Loucy (cell line): Measurements from ENCODE around the gene LTBR.

Experiments used
- H2AFZ ChIP-seq: fragments of 200-600 bp; sonication (generic); 2 replicates; pipeline ENCODE4 v1.6.0; 2016; ENCODE audit warnings: antibody characterized with exemption, mild to moderate bottlenecking, low read length, moderate library complexity
- H3F3A ChIP-seq: fragments of 200-600 bp; 2 replicates; pipeline ENCODE4 v1.6.0; 2016; ENCODE audit warnings: antibody characterized with exemption, low read depth, mild to moderate bottlenecking
- H3K27me3 ChIP-seq: fragments of 200-600 bp; sonication (generic); 2 replicates; pipeline ENCODE4 v1.6.1; 2014; ENCODE audit warnings: low read length, mild to moderate bottlenecking; ENCODE audit not compliant: insufficient read depth, poor library complexity, severe bottlenecking
- H3K36me3 ChIP-seq: fragments of 200-600 bp; sonication (generic); 2 replicates; pipeline ENCODE4 v1.6.1; 2016; ENCODE audit warnings: low read length; ENCODE audit not compliant: insufficient read depth
- H3K4me1 ChIP-seq: fragments of 200-600 bp; sonication (generic); 2 replicates; pipeline ENCODE4 v1.5.1; 2014; ENCODE audit warnings: low read length, mild to moderate bottlenecking; ENCODE audit not compliant: insufficient read depth, poor library complexity, severe bottlenecking
- H3K4me2 ChIP-seq: fragments of 200-600 bp; sonication (generic); 2 replicates; pipeline ENCODE4 v1.6.0; 2014; ENCODE audit warnings: antibody characterized with exemption, low read length, low read depth, mild to moderate bottlenecking; ENCODE audit not compliant: poor library complexity, severe bottlenecking
- H3K4me3 ChIP-seq: fragments of 200-600 bp; sonication (generic); 2 replicates; pipeline ENCODE4 v1.5.1; 2014; ENCODE audit warnings: low read length, mild to moderate bottlenecking, mixed read lengths; ENCODE audit not compliant: poor library complexity, severe bottlenecking
- H3K79me2 ChIP-seq: fragments of 200-600 bp; sonication (generic); 2 replicates; pipeline ENCODE4 v1.6.1; 2014; ENCODE audit warnings: low read length; ENCODE audit not compliant: insufficient read depth
- H3K9ac ChIP-seq: fragments of 200-600 bp; sonication (generic); 2 replicates; pipeline ENCODE4 v1.6.0; 2014; ENCODE audit warnings: mild to moderate bottlenecking, low read depth, low read length, moderate library complexity; ENCODE audit not compliant: poor library complexity, severe bottlenecking
- H3K9me2 ChIP-seq: fragments of 200-600 bp; sonication (generic); replicated peaks from 2 replicates; pipeline ENCODE4 v1.6.1; 2016; ENCODE audit warnings: low read depth, low read length, mixed read lengths
- H3K9me3 ChIP-seq: fragments of 200-600 bp; sonication (generic); 2 replicates; pipeline ENCODE4 v1.6.1; 2014; ENCODE audit warnings: mild to moderate bottlenecking, antibody characterized with exemption, low read length, low read depth; ENCODE audit not compliant: insufficient read depth
- H4K20me1 ChIP-seq: fragments of 200-600 bp; sonication (generic); 2 replicates; pipeline ENCODE4 v1.6.0; 2014; ENCODE audit warnings: antibody characterized with exemption, low read length, mild to moderate bottlenecking; ENCODE audit not compliant: insufficient read depth, poor library complexity, severe bottlenecking
- CTCF ChIP-seq: fragments of 200-600 bp; sonication (generic); conservative IDR thresholded peaks from 2 replicates; pipeline ENCODE4 v1.5.1; 2014; ENCODE audit warnings: mild to moderate bottlenecking, antibody characterized with exemption, low read length
- EZH2phosphoT487 ChIP-seq: fragments of 200-600 bp; IDR thresholded peaks from 2 replicates; pipeline ENCODE4 v1.6.1; 2018; ENCODE audit warnings: antibody characterized with exemption, mild to moderate bottlenecking, moderate library complexity, borderline replicate concordance

The LTBR gene

GRCh38 chr12:6362403-6362802, 21.6 kb upstream of the LTBR start:
- no peaks in the 10 kb centered on the region for H3K79me2 ChIP-seq
- TF ChIP-seq EZH2phosphoT487 (no peak), CTCF (no peak)
- H3K27me3 ChIP-seq: no peaks in the 10 kb centered on the region
- H3K9me2 ChIP-seq: no peaks in the 10 kb centered on the region
- H3K4me2 ChIP-seq: no peak overlapping the region
- H3K4me3 ChIP-seq: no peak overlapping the region
- H3K9ac ChIP-seq: no peak overlapping the region
- no peaks in the 10 kb centered on the region for H3F3A ChIP-seq
- H3K4me1 ChIP-seq: peaks cover 2% of the 10 kb centered on the region
- no peaks in the 10 kb centered on the region for H3K9me3 ChIP-seq
- no peak overlapping the region for H2AFZ ChIP-seq
- H3K36me3 ChIP-seq: no peaks in the 10 kb centered on the region
- H4K20me1 ChIP-seq: no peaks in the 10 kb centered on the region

- TF ChIP-seq EZH2phosphoT487: no peak
- no peak for TF ChIP-seq CTCF
- Histone ChIP-seq H3K27me3 (no peaks in the 10 kb centered on the region), H3K4me1 (peaks cover 7% of the 10 kb centered on the region), H3K79me2 (no peaks in the 10 kb centered on the region), H3K36me3 (no peaks in the 10 kb centered on the region), H3K4me3 (no peak overlapping the region), H3K4me2 (no peak overlapping the region), H3K9me3 (no peaks in the 10 kb centered on the region), H3K9me2 (no peaks in the 10 kb centered on the region), H4K20me1 (no peaks in the 10 kb centered on the region), H2AFZ (no peak overlapping the region), H3F3A (peaks cover 3% of the 10 kb centered on the region), H3K9ac (no peak overlapping the region)
Observed at GRCh38 chr12:6363010-6363329, 21.0 kb upstream of the LTBR start.

- Histone ChIP-seq H3K27me3 (no peaks in the 10 kb centered on the region), H3K4me2 (no peak overlapping the region), H2AFZ (no peak overlapping the region), H3K9ac (no peak overlapping the region), H3K79me2 (no peaks in the 10 kb centered on the region), H4K20me1 (no peaks in the 10 kb centered on the region), H3K9me2 (no peaks in the 10 kb centered on the region), H3K36me3 (no peaks in the 10 kb centered on the region), H3K4me1 (peaks cover 12% of the 10 kb centered on the region), H3F3A (peaks cover 4% of the 10 kb centered on the region), H3K4me3 (no peak overlapping the region), H3K9me3 (no peaks in the 10 kb centered on the region)
- no peak for TF ChIP-seq CTCF
- TF ChIP-seq EZH2phosphoT487: no peak
Observed at GRCh38 chr12:6363330-6364043, 20.5 kb upstream of the LTBR start.
